ENCODE results near the gene EHMT1. TPM values are rescaled to one million over a fixed set of nuclear protein-coding genes. Genes with fewer than 3 reads are reported as not detected.
A peak's percentile ranks its signal among the peaks of the same experiment; 100 is the strongest.
"Not testable (repeated sequence)": the region's sequence is repeated elsewhere in the genome, so short reads cannot be mapped to it uniquely, and the experiment has no call there.

EHMT1 gene
- total RNA-seq, 2 donors from 2014 or later: 67.5 to 69.3 TPM

- H3K4me3 Mint-ChIP-seq: no peak overlapping the region
- no peak for ATAC-seq (replicated peaks in 1 of 2)
- H3K36me3 Mint-ChIP-seq (ENCODE audit: insufficient read depth in 2 of 2): peaks cover 3 to 5% of the 10 kb centered on the region in 2 donors
- H3K27ac Mint-ChIP-seq: peak overlapping the region; percentile 7
- no peaks in the 10 kb centered on the region for H3K9me3 Mint-ChIP-seq
- no peaks in the 10 kb centered on the region for H3K27me3 Mint-ChIP-seq (ENCODE audit: low read depth)
- H3K4me1 Mint-ChIP-seq (ENCODE audit: low read depth): no peaks in the 10 kb centered on the region
- no peak for DNase-seq
These were observed 157.6 kb downstream of the EHMT1 start for GRCh38 chr9:137776306-137776995.

GRCh38 chr9:137777761-137778160, 159.0 kb downstream of the EHMT1 start:
- no peak for DNase-seq
- H3K36me3 Mint-ChIP-seq (ENCODE audit: insufficient read depth in 2 of 2): peaks cover 5 to 11% of the 10 kb centered on the region in 2 donors
- no peaks in the 10 kb centered on the region for H3K27me3 Mint-ChIP-seq (ENCODE audit: low read depth)
- no peaks in the 10 kb centered on the region for H3K4me1 Mint-ChIP-seq (ENCODE audit: low read depth)
- H3K9me3 Mint-ChIP-seq: no peaks in the 10 kb centered on the region
- ATAC-seq (replicated peaks in 1 of 2): no peak
- no peak overlapping the region for H3K4me3 Mint-ChIP-seq
- H3K27ac Mint-ChIP-seq: no peak overlapping the region

- Mint-ChIP-seq H3K9me3 (no peaks in the 10 kb centered on the region), H3K27ac (no peak overlapping the region), H3K4me3 (no peak overlapping the region), H3K27me3 (ENCODE audit: low read depth) (no peaks in the 10 kb centered on the region), H3K4me1 (ENCODE audit: low read depth) (no peaks in the 10 kb centered on the region), H3K36me3 (ENCODE audit: insufficient read depth in 2 of 2) (peaks cover 7 to 12% of the 10 kb centered on the region in 2 donors)
- no peak for DNase-seq
- ATAC-seq (replicated peaks in 1 of 2): no peak
These were observed 159.5 kb downstream of the EHMT1 start for GRCh38 chr9:137778336-137778735.

GRCh38 chr9:137778914-137779313, 160.1 kb downstream of the EHMT1 start:
- peaks cover 7 to 13% of the 10 kb centered on the region in 2 donors for H3K36me3 Mint-ChIP-seq (ENCODE audit: insufficient read depth in 2 of 2)
- H3K27ac Mint-ChIP-seq: peak overlapping the region; percentile 12
- ATAC-seq (replicated peaks in 1 of 2) (no peak), DNase-seq (no peak)
- H3K27me3 Mint-ChIP-seq (ENCODE audit: low read depth): no peaks in the 10 kb centered on the region
- H3K4me3 Mint-ChIP-seq: no peak overlapping the region
- H3K4me1 Mint-ChIP-seq (ENCODE audit: low read depth): no peaks in the 10 kb centered on the region
- no peaks in the 10 kb centered on the region for H3K9me3 Mint-ChIP-seq

- H3K36me3 Mint-ChIP-seq (ENCODE audit: insufficient read depth in 2 of 2): peaks cover 7 to 20% of the 10 kb centered on the region in 2 donors
- DNase-seq; ATAC-seq (replicated peaks in 1 of 2); H3K4me3 Mint-ChIP-seq; H3K27me3 Mint-ChIP-seq (ENCODE audit: low read depth); H3K27ac Mint-ChIP-seq; H3K9me3 Mint-ChIP-seq; H3K4me1 Mint-ChIP-seq (ENCODE audit: low read depth): not testable (repeated sequence)
These were observed 161.2 kb downstream of the EHMT1 start for GRCh38 chr9:137780031-137780430.

GRCh38 chr9:137781906-137782585, 163.2 kb downstream of the EHMT1 start:
- H3K4me1 Mint-ChIP-seq (ENCODE audit: low read depth): no peaks in the 10 kb centered on the region
- peaks cover 9 to 21% of the 10 kb centered on the region in 2 donors for H3K36me3 Mint-ChIP-seq (ENCODE audit: insufficient read depth in 2 of 2)
- no peak for ATAC-seq (replicated peaks in 1 of 2)
- no peak overlapping the region for H3K4me3 Mint-ChIP-seq
- DNase-seq: no peak
- H3K27me3 Mint-ChIP-seq (ENCODE audit: low read depth): no peaks in the 10 kb centered on the region
- no peak overlapping the region for H3K27ac Mint-ChIP-seq
- H3K9me3 Mint-ChIP-seq: no peaks in the 10 kb centered on the region

GRCh38 chr9:137783521-137783920, 164.7 kb downstream of the EHMT1 start:
- no peaks in the 10 kb centered on the region for H3K27me3 Mint-ChIP-seq (ENCODE audit: low read depth)
- H3K4me1 Mint-ChIP-seq (ENCODE audit: low read depth): no peaks in the 10 kb centered on the region
- H3K27ac Mint-ChIP-seq: no peak overlapping the region
- H3K4me3 Mint-ChIP-seq: no peak overlapping the region
- H3K36me3 Mint-ChIP-seq (ENCODE audit: insufficient read depth in 2 of 2): peaks cover 9 to 20% of the 10 kb centered on the region in 2 donors
- no peak for ATAC-seq (replicated peaks in 1 of 2)
- no peaks in the 10 kb centered on the region for H3K9me3 Mint-ChIP-seq
- DNase-seq: no peak

- DNase-seq: no peak
- no peaks in the 10 kb centered on the region for H3K9me3 Mint-ChIP-seq
These were observed 165.2 kb downstream of the EHMT1 start for GRCh38 chr9:137784046-137784445.

GRCh38 chr9:137784641-137785513, 166.1 kb downstream of the EHMT1 start:
- Mint-ChIP-seq H3K27me3 (ENCODE audit: low read depth) (no peaks in the 10 kb centered on the region), H3K4me1 (ENCODE audit: low read depth) (no peaks in the 10 kb centered on the region), H3K36me3 (ENCODE audit: insufficient read depth in 2 of 2) (peaks cover 6 to 20% of the 10 kb centered on the region in 2 donors), H3K4me3 (no peak overlapping the region), H3K27ac (no peak overlapping the region), H3K9me3 (no peaks in the 10 kb centered on the region)
- no peak for DNase-seq
- ATAC-seq (replicated peaks in 1 of 2): no peak

More at GRCh38 chr9:137784046-137784445, 165.2 kb downstream of the EHMT1 start:
- Mint-ChIP-seq H3K4me3 (no peak overlapping the region), H3K27me3 (ENCODE audit: low read depth) (no peaks in the 10 kb centered on the region), H3K36me3 (ENCODE audit: insufficient read depth in 2 of 2) (peaks cover 7 to 20% of the 10 kb centered on the region in 2 donors), H3K4me1 (ENCODE audit: low read depth) (no peaks in the 10 kb centered on the region), H3K27ac (no peak overlapping the region)
- ATAC-seq (replicated peaks in 1 of 2): no peak

- no peak for ATAC-seq (replicated peaks in 1 of 2)
- peaks cover 6 to 20% of the 10 kb centered on the region in 2 donors for H3K36me3 Mint-ChIP-seq (ENCODE audit: insufficient read depth in 2 of 2)
- DNase-seq: no peak
- H3K27me3 Mint-ChIP-seq (ENCODE audit: low read depth): no peaks in the 10 kb centered on the region
- no peak overlapping the region for H3K4me3 Mint-ChIP-seq
- peak overlapping the region; percentile 25 for H3K27ac Mint-ChIP-seq
- no peaks in the 10 kb centered on the region for H3K4me1 Mint-ChIP-seq (ENCODE audit: low read depth)
- H3K9me3 Mint-ChIP-seq: no peaks in the 10 kb centered on the region
These were observed 166.9 kb downstream of the EHMT1 start for GRCh38 chr9:137785704-137786161.

GRCh38 chr9:137786511-137786920, 167.7 kb downstream of the EHMT1 start:
- Mint-ChIP-seq H3K27ac (no peak overlapping the region), H3K36me3 (ENCODE audit: insufficient read depth in 2 of 2) (peaks cover 6 to 26% of the 10 kb centered on the region in 2 donors), H3K4me3 (no peak overlapping the region), H3K4me1 (ENCODE audit: low read depth) (no peaks in the 10 kb centered on the region), H3K9me3 (no peaks in the 10 kb centered on the region), H3K27me3 (ENCODE audit: low read depth) (no peaks in the 10 kb centered on the region)
- ATAC-seq (replicated peaks in 1 of 2) (no peak), DNase-seq (no peak)

GRCh38 chr9:137787381-137787780, 168.6 kb downstream of the EHMT1 start:
- no peaks in the 10 kb centered on the region for H3K27me3 Mint-ChIP-seq (ENCODE audit: low read depth)
- no peak for ATAC-seq (replicated peaks in 1 of 2)
- H3K36me3 Mint-ChIP-seq (ENCODE audit: insufficient read depth in 2 of 2): peaks cover 6 to 25% of the 10 kb centered on the region in 2 donors
- H3K4me3 Mint-ChIP-seq: no peak overlapping the region
- no peak for DNase-seq
- no peak overlapping the region for H3K27ac Mint-ChIP-seq
- H3K9me3 Mint-ChIP-seq: no peaks in the 10 kb centered on the region
- H3K4me1 Mint-ChIP-seq (ENCODE audit: low read depth): no peaks in the 10 kb centered on the region

Data from activated T-cell treated with anti-CD3 and anti-CD28 coated beads, Interleukin-2, amount 50 U/mL, for 72 hours (primary cell).